GM21447 (cell line): ENCODE data around the gene LHFPL6.
A peak's percentile ranks its signal among the peaks of the same experiment; 100 is the strongest.

Source experiments
- ATAC-seq: cut with Tn5 transposase; IDR thresholded peaks from one replicate; pipeline ENCODE4 v1.9.1; 2021; ENCODE audit not compliant: unreplicated experiment

LHFPL6 gene

GRCh38 chr13:39419068-39419467 lies 183.9 kb downstream of the LHFPL6 start:
- no peak for ATAC-seq

DNA sequence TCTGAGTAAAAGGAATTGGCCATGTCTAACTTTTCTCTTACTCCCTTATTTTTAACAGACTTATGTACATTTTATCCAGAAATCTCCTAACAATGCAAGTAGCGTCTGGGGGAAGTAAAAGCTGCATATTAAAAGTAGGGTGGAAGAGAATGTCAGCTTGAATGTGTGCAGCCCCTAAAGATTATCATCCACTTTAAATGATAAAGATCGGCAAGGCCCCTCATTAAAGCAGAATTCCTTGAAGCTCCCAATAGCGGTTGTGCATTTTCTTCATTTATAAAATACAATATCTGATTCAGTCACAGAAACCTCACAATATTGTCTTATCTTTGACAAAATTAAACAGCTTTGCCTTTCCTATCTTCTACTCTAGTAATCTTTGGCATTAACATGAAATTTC lies 184.6 kb downstream of the LHFPL6 start:
- no peak for ATAC-seq

GRCh38 chr13:39417643-39418042 lies 185.3 kb downstream of the LHFPL6 start:
- ATAC-seq: no peak

DNA sequence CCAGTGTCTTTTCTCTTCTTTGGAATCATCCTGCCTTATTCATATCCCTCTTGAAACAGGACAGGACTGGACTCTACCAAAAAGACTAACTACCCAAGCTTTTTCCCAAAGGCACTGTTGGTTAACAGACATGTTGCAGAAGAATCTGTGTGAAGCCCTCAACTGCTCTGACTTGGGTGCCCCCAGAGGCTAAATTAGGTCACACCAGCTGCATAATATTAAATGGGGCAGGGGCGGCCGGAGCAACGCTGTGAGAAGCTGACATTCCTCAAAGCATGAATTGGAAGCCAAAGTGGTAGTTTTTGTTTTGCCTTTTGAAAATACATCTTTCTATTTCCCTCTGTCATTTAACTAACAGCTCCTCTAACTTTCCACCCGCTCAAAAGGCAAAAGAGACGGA lies 185.9 kb downstream of the LHFPL6 start:
- no peak for ATAC-seq

DNA sequence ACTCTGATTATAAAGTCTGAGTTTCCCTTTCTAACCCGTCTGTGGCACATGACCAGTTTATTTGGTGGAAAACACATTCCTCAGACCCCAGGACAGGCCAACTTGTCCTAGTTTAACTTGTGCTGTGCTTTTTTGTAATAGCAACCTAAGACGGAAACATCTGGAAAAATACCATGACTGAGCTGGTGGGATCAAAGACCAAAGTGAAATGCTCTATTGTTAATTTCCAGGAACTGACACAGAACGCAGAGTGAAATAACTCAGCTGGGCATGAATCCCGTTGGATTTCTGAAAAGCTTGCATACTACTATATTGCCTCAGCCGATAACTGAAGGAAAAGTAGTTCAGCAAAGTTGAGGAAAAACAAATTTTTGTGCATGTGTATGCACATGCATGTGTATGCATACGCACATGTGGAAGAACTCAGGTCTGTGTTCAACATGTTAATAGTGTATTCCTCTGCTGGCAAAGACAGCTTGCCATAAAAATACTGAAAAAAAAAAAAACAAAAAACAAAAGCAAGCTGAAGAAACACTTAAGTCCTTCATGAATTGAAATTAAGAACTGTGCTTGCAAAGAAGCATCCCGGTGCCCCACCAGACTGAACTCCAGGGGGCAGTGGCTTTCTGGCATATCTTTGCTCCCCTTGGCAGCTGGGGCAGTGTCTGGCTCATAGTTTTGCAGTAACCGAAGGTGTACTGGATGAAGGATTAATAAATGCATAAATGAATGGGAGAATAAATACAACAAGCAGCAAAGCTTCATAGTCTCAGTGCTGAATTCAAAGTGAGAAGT lies 187.8 kb downstream of the LHFPL6 start:
- ATAC-seq: no peak

GRCh38 chr13:39414339-39414738 lies 188.7 kb downstream of the LHFPL6 start:
- ATAC-seq: no peak

DNA sequence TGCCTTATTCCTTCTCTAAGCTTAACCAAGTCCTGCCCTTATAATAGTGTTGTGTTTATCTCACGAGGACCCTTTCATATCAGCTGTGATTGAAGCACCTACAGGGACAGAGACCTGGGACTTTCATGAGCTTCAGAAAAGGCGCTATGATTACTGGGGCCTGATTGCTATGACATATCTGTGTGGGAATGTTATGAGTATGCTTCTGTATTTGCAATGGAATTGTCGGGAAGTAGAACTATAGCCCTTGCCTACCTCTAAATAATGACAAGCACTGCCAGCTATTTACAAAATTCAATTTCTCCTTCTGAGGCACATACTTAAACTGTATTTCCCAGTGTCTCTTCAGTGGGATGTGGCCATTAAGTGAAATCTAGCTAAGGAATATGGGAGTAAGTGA lies 191.5 kb downstream of the LHFPL6 start:
- ATAC-seq: no peak

DNA sequence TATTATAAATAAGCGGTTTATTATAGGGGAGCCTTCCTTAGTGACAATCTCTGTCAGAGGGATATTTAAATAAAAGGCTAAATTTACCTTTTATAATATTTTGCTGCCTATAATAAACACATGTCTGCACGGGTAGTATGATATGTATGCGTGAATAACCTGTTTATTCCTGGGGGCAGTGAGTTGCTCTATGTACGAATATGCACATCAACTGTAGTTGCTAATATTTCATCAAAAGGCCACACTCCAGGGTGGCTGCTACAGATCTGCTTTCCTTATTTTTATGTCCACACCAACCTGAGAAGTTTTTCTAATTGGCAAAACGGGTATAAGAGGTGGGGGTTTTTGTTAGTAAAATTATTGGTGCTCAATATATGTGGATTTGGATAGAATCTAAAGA lies 192.0 kb downstream of the LHFPL6 start:
- ATAC-seq: no peak

GRCh38 chr13:39410096-39410901 lies 192.7 kb downstream of the LHFPL6 start:
- ATAC-seq: no peak

DNA sequence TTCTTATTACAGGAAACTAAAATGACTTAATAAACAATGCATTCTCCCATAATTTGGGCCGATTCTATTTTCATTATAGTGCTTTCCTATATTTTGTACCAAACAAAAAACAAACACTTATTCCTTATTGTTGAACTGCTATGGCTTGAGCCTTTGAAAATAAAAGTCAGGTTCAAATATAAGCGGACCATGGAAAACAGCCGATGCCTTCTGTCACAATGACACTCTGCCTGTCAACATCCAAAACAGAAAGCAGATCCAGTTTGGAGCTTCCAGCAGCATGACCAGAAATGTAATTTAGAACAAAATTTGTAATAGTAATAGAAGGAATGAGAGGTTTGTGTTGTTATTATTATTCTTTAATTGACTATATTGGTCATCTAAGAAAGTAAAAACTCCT lies 194.5 kb downstream of the LHFPL6 start:
- no peak for ATAC-seq

DNA sequence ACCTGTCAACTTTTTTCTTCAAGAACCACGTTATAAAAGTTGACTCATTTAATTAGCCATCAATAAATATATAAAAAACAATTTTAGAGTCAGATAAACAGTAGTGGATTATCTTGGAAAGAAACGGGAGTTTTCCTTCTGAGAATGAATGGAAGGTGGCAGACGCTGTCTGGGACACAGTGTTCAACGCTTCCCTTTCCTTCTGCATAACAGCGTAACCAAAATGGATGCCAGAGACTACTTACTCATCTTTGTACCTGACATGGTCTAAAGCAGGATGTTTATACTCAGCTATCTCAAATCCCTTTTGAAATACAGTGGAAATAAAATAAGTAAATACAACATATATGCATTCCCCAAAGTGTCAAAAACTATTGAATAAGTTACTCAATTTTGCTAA lies 195.2 kb downstream of the LHFPL6 start:
- ATAC-seq: no peak

DNA sequence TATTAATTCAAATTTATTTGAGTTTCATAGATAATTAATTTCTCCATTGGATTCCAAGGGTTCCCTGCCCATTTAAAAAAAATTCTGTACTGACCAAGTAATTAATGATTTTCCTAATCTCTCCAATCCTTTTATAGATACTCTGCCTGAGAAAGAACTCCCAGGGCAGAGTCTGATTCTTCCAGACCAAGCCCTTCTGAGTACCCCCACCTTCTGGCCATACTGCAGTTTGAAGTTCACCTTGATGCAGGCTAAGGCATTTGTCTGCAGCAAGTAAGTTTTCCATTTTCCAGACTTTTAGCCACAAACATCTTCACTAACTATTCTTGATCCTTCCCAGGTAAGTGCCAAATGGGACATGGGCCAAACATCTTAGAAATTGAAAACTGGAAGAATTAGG lies 195.9 kb downstream of the LHFPL6 start:
- ATAC-seq: no peak

DNA sequence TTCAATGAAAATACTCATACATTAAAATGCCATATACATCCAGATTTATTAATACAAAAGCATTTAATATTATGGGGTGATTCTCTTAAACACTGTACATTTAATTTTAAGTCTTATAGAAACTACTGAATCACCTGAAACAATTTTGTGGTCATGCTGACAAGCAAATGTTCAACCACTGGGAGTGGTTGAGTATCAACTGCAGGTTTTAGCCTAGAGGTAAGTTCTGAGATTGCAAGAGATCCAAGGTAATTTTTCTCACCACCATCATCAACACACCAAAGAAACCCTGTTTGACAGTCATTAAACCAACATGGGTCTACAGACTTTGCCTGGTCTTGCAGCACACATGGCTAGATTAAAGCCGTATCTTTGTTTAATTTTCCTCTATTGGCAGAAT lies 196.3 kb downstream of the LHFPL6 start:
- ATAC-seq: peak; percentile 70

DNA sequence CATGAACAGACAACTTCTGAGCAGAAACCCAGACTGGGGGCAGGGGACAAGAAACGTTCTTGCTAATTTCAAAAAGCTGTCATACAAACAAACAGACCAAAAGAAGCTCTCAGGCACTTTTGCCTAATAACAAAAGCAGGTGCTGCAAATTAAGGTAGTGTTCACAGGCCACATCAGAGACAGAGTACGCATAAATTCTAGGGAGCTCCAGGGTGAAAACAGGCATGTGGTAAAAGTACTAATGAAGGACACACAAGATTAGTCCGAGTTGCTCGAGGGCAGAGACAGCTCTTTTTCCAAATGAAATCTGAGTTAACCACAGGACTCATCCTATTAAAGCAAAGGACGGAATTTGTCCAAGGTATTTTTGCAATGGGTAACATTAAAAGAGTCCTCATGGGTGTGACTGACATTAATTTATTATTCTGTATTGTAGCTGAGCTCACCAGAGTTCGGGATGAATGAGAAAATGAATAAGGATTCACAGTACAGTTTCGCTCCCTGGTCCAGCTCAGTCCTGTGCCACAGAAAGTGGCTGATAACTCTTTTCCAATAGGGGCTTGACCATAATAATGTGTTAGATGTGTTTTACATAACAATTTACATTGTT lies 197.3 kb downstream of the LHFPL6 start:
- no peak for ATAC-seq

DNA sequence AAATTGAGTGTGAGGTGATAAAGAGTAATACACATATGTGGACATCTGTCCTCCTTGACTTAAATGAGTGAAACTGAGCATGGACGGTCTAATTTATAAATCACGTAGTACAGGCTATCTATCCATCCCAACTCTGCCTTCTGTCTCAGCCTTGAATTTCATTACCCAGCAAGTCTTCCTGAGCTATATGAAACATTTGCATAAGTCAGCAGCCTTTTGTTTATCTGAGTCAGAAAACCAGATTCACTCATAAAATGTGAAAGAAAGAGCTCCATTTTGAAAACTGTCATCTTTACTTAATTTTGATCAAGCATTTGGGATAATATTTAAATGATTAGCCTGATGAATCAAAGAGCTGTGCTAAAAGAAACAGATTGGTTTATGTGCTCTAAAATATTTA lies 197.9 kb downstream of the LHFPL6 start:
- no peak for ATAC-seq

- no peak for ATAC-seq
Observed at GRCh38 chr13:39403106-39403505, 199.9 kb downstream of the LHFPL6 start.

DNA sequence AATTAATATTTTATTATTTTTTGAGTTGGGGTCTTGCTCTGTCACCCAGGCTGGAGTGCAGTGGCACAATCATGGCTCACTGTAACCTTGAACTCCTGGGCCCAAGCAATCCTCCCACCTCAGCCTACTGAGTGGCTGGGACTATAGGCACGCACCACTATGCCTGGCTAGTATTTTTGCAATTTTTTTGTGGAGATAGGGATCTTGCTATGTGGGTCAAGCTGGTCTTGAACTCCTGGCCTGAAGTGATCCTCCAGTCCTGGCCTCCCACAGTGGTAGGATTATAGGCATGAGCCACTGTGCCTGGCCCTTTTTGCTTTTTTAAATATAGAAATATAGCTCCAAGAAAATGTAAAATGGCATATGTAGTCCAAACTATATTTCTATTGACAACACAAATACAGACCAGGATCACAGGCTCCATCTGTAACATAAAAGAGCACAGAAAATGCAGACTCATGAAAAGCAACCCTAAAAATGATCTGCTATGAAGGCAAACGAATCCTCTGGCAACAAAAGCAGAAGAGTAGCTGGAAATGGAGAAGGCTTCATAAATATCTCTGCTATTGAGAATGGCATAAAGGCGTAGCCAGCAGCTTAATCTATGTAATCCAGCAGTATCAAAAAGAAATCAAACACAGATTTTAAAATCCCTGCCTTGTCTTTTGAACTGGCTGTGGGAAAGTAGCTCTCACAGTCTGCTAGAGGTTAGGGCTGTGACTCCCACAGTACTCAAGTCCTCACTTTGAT lies 200.6 kb downstream of the LHFPL6 start:
- no peak for ATAC-seq

DNA sequence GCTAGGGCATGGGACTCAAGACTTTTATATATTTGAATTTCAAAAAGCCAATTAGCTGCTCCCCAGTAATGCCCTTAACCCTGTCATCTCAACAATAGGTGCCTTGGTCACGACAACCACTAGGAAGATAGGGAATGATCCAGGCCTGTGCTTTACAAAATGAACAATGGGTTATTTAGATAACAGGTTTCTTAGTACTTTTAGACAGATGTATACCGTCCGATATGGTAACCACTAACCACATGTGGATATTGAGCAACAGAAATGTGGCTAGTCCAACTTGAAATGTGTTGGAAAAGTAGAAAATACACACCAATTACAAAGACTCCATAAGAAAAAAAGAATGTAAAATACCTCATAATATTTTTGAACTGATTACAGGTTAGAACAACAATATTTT lies 201.2 kb downstream of the LHFPL6 start:
- no peak for ATAC-seq

DNA sequence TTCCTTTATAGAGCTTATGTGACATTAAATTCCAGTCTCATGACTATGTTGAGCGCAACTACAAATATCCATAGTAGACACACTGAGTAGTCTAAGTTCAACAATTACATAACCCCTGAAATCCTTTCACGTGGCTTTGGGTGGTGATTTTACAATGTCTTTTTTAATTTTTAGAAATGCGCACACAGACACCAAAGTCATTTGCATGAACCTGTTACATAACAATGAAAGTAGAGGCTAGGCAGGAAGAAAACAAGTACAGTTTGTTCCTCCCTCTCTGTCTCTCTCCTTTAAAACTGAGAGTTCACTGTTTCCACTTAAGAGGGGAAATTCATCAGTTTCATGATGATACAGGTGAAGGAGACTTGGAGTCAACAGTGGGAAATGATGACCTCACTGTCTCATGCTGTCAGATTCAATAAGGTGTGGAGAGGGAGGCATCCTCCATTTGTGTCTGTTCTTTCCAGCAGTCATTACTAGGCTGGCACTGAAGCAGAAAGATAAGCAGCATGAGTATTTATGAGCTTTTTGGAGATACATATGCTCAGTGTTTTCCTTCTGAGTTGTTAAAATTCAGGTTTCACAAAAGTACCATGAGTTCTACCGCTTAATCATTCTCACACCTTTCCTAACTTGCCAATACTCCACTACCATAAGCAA lies 201.8 kb downstream of the LHFPL6 start:
- ATAC-seq: no peak

DNA sequence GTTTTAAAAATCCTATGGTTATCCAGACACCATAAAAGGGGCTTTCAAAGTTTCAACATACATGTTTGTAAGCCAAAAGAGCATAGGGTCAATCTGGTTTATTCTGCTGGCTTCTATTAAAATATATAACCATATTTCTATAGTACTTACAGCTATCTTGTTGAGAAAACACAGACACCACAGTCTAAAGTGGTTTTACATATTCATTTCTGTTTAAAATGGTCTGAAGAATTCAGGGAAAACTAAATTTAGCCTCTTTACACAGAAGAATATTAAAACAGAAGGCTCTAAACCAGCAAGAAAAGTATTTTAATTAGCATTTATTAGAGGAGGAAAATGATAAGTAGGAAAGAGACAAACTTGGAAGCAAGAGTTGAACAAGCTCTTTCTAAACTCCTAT lies 203.9 kb downstream of the LHFPL6 start:
- ATAC-seq: no peak

DNA sequence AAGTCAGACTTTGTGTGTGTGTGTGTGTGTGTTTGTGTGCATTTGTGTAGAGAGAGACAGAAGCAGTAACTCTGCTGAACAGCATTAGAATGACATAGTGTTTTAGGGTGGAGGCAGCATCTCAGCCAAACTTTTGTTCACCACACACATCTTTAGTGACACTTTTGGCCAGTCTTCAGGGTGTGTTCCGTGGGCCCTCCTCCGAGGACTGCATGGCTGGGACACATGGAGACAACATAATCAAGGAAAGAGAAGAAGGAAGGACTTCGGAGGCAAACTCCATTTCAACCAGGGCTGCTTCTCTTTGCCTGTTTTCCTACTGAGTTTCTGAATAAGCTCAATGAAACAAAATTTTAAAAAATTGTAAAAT lies 205.1 kb downstream of the LHFPL6 start:
- ATAC-seq: no peak
